ENCODE results near the gene THY1. TPM values are rescaled to one million over a fixed set of nuclear protein-coding genes. Genes with fewer than 3 reads are reported as not detected.

The THY1 gene
- total and polyA plus RNA-seq, 2 experiments from 2014 or later, result 2.1 to 7.5 TPM

DNA sequence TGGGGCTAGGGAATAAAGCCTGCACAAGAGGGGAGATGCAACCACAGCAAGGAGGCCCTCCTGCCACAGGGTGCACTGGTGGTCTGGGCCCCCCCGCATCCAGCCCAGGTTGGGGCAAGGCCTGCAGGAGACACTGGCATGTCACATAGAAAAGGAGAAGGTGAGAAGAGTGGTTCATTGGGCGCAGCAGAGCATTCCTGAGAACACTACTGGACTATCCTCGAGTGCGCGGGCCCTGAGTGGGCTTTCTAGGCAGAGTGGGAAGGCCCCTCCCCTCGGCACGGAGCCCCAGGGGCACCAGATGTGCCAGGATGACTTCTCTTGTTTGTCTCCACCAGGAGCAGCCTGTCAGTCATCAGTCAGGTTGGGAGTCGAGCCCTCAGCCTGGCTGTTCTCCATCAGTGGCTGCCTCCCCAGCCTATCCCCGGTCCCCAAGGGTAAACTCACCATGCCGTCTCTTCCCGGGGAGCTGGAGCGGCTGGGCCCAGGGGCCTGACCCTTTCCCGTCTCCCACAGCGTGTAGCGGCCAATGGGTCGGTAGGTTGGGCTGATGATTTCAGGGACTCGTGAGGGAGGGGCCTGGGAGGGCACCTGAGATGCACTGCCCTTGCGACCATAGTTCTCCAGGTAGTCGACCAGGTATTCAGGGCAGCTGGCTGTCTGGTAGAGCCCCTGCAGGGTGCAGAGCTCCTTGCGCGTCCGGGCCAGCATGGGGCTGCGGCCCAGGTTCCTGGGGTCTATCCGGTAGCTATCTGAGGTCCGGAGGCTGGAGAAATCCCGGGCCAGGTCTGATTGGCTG is 50.5 kb downstream of the THY1 start:
- no peaks in the 10 kb centered on the region for H3K9me3 ChIP-seq (ENCODE audit: low read depth)
- TF ChIP-seq, protein P1, sequence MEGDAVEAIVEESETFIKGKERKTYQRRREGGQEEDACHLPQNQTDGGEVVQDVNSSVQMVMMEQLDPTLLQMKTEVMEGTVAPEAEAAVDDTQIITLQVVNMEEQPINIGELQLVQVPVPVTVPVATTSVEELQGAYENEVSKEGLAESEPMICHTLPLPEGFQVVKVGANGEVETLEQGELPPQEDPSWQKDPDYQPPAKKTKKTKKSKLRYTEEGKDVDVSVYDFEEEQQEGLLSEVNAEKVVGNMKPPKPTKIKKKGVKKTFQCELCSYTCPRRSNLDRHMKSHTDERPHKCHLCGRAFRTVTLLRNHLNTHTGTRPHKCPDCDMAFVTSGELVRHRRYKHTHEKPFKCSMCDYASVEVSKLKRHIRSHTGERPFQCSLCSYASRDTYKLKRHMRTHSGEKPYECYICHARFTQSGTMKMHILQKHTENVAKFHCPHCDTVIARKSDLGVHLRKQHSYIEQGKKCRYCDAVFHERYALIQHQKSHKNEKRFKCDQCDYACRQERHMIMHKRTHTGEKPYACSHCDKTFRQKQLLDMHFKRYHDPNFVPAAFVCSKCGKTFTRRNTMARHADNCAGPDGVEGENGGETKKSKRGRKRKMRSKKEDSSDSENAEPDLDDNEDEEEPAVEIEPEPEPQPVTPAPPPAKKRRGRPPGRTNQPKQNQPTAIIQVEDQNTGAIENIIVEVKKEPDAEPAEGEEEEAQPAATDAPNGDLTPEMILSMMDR (IDR thresholded peaks at IDR 0.05; ENCODE audit: low read depth, low read length), result no peak
- peaks cover 86% of the 10 kb centered on the region for H3K4me1 ChIP-seq (ENCODE audit: low read depth)
- peak overlapping the region; percentile 88 for H3K27ac ChIP-seq
- no peak for DNase-seq (ENCODE audit: low read depth in 1 of 2, low spot score in 1 of 2)
- no peaks in the 10 kb centered on the region for H3K27me3 ChIP-seq
- H3K4me3 ChIP-seq, result no peak overlapping the region
- H3K36me3 ChIP-seq, result no peaks in the 10 kb centered on the region

DNA sequence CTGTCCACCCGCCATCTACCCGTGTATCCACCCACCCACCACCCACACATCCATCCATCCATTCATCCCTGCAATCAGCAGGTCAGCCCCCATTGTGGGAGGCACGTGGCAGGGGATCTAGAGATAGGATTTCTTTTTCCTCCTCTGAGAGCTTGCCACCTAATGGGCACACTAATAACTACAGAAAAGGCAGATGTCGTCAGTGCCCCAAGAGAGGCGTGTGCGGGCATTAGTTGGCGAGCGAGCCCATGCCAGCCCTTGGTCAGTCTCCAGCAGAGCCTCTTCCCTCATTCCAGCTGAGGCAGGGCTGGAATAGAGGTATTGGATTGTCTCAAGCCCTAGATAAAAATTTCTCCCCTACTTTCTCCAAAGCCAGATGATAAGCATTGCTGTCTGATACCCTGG is 51.2 kb downstream of the THY1 start:
- Histone ChIP-seq H3K4me3 (no peak overlapping the region), H3K36me3 (no peaks in the 10 kb centered on the region), H3K27me3 (no peaks in the 10 kb centered on the region), H3K27ac (peak overlapping the region; percentile 88), H3K9me3 (ENCODE audit: low read depth) (no peaks in the 10 kb centered on the region), H3K4me1 (ENCODE audit: low read depth) (peaks cover 81% of the 10 kb centered on the region)
- TF ChIP-seq, protein P1 (IDR thresholded peaks at IDR 0.05; ENCODE audit: low read depth, low read length), result no peak
- no peak for DNase-seq (ENCODE audit: low read depth in 1 of 2, low spot score in 1 of 2)

DNA sequence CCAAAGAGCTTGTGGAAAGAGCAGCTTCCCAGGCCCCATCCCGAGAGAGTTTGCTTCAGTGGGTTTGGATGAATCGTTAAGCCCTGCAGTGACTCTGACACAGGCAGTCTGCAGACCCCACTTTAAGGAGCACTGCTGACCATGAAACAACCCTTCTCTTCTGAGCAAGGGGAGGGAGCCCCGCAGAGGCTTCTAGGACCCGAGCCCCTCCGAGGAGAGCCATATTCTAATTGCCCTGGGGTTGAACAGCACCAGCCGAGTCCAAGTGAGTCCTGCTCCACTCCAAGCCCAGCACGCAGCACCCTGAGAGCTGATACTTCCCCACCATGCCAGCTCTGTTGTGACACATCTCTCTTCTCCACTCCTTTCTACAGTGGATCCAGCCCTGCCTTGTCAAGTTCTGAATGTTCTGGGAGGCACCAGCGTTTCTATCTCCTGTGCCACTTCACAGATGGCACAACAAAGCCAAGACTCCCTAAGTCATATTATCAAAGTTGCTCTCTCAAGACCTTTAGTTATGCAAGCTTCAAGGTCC is 51.8 kb downstream of the THY1 start:
- no peak for DNase-seq (ENCODE audit: low read depth in 1 of 2, low spot score in 1 of 2)
- no peaks in the 10 kb centered on the region for H3K9me3 ChIP-seq (ENCODE audit: low read depth)
- TF ChIP-seq, protein P1 (IDR thresholded peaks at IDR 0.05; ENCODE audit: low read depth, low read length), result no peak
- no peak overlapping the region for H3K4me3 ChIP-seq
- H3K27me3 ChIP-seq, result no peaks in the 10 kb centered on the region
- H3K4me1 ChIP-seq (ENCODE audit: low read depth), result peaks cover 78% of the 10 kb centered on the region
- H3K36me3 ChIP-seq, result no peaks in the 10 kb centered on the region
- peak overlapping the region; percentile 88 for H3K27ac ChIP-seq

DNA sequence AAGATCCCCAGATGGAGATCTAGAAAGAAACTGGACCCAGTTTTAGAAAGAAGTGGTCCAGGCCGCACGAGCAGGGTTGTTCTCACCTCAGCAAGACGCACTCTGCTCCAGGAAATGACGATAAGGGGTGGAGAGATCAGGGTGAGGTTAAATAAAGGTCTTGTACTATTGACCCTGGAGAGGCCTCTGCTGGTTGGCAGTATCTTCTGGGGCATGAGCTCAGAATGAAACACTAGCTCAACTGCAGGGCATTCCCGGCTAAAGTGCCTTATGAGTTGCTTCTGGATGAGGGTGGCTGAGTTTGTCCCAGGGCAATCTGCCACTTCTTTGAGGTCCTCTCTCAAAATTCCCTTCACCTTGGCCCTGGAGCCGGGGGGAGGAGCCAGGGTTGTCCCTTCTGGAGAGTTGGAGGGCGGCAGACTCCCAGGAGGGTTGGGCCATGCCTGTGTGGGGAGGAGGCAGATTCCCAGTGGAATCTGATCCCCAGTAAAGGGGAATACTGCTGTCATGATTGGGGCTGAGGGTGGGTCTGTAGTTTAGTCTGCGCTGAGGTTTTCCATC is 52.4 kb downstream of the THY1 start:
- H3K27ac ChIP-seq, result peak overlapping the region; percentile 88
- peak in 1 of 2 donors; percentile 59 for DNase-seq (ENCODE audit: low read depth in 1 of 2, low spot score in 1 of 2)
- peaks cover 77% of the 10 kb centered on the region for H3K4me1 ChIP-seq (ENCODE audit: low read depth)

DNA sequence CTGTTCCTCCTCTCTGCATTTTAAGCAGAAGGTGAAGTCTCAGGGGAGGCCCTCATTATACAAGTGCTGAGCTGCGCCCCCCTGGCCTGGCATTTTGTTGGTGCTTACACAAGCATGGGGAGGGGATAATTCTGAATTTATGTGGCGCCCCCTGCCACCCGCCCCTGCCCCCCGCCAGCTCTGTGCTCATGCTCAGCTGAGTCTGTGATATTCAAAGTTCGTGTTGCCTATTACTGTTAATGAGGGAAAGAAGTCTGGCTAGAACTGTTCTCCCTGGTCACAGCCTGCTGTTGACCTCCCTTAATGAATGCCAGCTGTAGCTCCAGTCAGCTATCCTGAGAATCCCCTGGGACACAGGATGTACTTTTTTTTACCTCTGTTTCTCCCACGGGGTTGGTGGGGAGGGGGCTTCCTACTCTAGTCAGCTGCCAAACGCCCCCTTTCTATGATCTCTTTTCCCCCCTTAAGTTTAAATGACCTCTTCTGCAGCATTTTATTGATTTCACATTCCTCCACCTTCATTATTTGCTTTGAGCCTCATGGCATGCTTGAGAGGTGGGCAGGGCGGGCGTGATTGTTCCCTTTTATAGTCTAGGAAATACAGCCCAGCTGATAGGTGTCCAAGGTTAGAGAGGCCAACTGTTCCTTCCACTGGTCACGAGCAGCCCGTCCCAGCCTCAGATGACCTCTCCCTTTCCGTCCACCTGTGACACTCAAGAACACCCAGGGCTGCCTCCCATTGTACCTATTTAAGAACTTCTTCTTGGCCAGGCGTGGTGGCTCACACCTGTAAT is 53.6 kb downstream of the THY1 start:
- DNase-seq (ENCODE audit: low read depth in 1 of 2, low spot score in 1 of 2), result no peak
- Histone ChIP-seq H3K27ac (peak overlapping the region; percentile 88), H3K4me1 (ENCODE audit: low read depth) (peaks cover 77% of the 10 kb centered on the region), H3K9me3 (ENCODE audit: low read depth) (no peaks in the 10 kb centered on the region), H3K27me3 (no peaks in the 10 kb centered on the region), H3K4me3 (no peak overlapping the region), H3K36me3 (no peaks in the 10 kb centered on the region)
- TF ChIP-seq, protein P1 (IDR thresholded peaks at IDR 0.05; ENCODE audit: low read depth, low read length), result no peak

More for the DNA sequence above, 52.4 kb downstream of the THY1 start:
- Histone ChIP-seq H3K9me3 (ENCODE audit: low read depth) (no peaks in the 10 kb centered on the region), H3K27me3 (no peaks in the 10 kb centered on the region), H3K4me3 (no peak overlapping the region), H3K36me3 (no peaks in the 10 kb centered on the region)
- TF ChIP-seq, protein P1 (IDR thresholded peaks at IDR 0.05; ENCODE audit: low read depth, low read length), result no peak
